Esophagus squamous epithelium (tissue), 5 donors: ENCODE results near the gene S100A9. TPM values are rescaled to one million over a fixed set of nuclear protein-coding genes. Genes with fewer than 3 reads are reported as not detected.

Source experiments
- DNase-seq: peaks from one replicate; lab custom pipeline; 2025; lab: John Stamatoyannopoulos, UW
- H3K27ac ChIP-seq, 4 donors: fragments of 200-600 bp; sonication (generic); one replicate each; pipeline ENCODE4 v1.5.1; 2016 to 2019; ENCODE audit warnings: mild to moderate bottlenecking in 1 of 4
- H3K27me3 ChIP-seq, 4 donors: fragments of 200-600 bp; sonication (generic); 1 replicate in 3 of 4; 2 replicates in 1 of 4; pipeline versions ENCODE4 v1.5.1 to v1.6.0; 2017 to 2021; ENCODE audit warnings: antibody characterized with exemption in 1 of 4
- H3K36me3 ChIP-seq, 3 donors: fragments of 200-600 bp; sonication (generic); one replicate each; pipeline ENCODE4 v1.5.1; 2016 to 2019
- H3K4me1 ChIP-seq, 3 donors: fragments of 200-600 bp; sonication (generic); one replicate each; pipeline ENCODE4 v1.5.1; 2017 to 2019
- H3K4me3 ChIP-seq, 4 donors: fragments of 200-600 bp; sonication (generic); 1 replicate in 3 of 4; 2 replicates in 1 of 4; pipeline ENCODE4 v1.5.1; 2016 to 2019; ENCODE audit warnings: mild to moderate bottlenecking in 2 of 4, moderate library complexity in 1 of 4
- H3K9me3 ChIP-seq, 3 donors: fragments of 200-600 bp; sonication (generic); one replicate each; pipeline ENCODE4 v1.5.1; 2016 to 2019
- CTCF ChIP-seq, 6 experiments: fragments of 450-650 bp in 4 of 6; fragments of 200-600 bp in 2 of 6; sonication (generic) in 2 of 6; IDR thresholded peaks; one replicate each; pipeline ENCODE4 v1.5.1; 2016 to 2019; ENCODE audit warnings: antibody characterized with exemption in 6 of 6, mild to moderate bottlenecking in 4 of 6, moderate library complexity in 4 of 6
- POLR2A ChIP-seq, 4 donors: fragments of 450-650 bp; IDR thresholded peaks; one replicate each; pipeline ENCODE4 v1.6.1; 2017; ENCODE audit warnings: antibody characterized with exemption in 4 of 4, mild to moderate bottlenecking in 4 of 4, moderate library complexity in 3 of 4
- WGBS, 2 donors: methylation state at CpG; one replicate each; pipeline ENCODE4 v1.1.5; 2018; 5-methylcytosine and 5-hydroxymethylcytosine counted together
- intact Hi-C: fragments of 100-400 bp; cut with DNase I; formaldehyde crosslinking; loops from one replicate; pipeline ENCODE4 v1.15.0; 2022
- total RNA-seq, 4 donors: library from RNA; depleted of rRNA; stranded (reverse); fragments of >200 nt; gene quantifications; one replicate each; pipeline ENCODE4 v1.1.0, GENCODE V29; 2016
- donor health status: DM: yes; HTN: yes; CAD: no.

The S100A9 gene
- total RNA-seq, 4 donors from 2014 or later = 15,145 to 90,256 (median 57,331) TPM

GRCh38 chr1:153386500-153386901 lies 28.8 kb downstream of the S100A9 start:
- no peak for DNase-seq
- 17 to 23% methylated on average over 4 to 5 of the region's 5 CpGs for whole genome bisulfite sequencing, 2 donors
- Histone ChIP-seq H3K4me3 (no peak overlapping the region), H3K27me3 (peaks cover 0 to 6% (median 0%) of the 10 kb centered on the region in 4 donors), H3K36me3 (no peaks in the 10 kb centered on the region), H3K9me3 (peaks cover 0 to 8% (median 0%) of the 10 kb centered on the region in 3 donors), H3K27ac (peak overlapping the region; percentile 65 to 90 (median 88)), H3K4me1 (peaks cover 18 to 71% (median 26%) of the 10 kb centered on the region in 3 donors)
- intact Hi-C loops = no loop called here
- TF ChIP-seq CTCF (IDR thresholded peaks at IDR 0.05) (no peak), POLR2A (IDR thresholded peaks at IDR 0.05) (no peak)

DNA sequence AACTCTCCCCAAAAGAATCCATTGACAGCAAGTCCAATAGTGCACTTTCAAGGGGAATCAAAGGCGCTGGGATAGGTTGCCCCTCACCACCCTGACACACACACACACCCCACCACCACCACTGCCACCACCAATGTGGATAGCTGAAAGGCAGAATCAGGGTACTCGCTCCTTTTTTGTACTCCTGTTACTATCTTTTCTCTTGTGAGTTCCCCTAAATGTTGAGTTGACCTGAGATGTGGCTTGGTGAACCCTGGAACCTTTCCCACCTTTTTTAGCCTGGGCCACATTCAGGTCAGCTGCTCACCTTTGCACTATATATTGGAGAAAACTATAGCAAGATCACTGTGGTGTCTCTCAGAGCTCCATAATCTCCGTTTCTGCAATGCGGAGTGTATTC lies 29.3 kb downstream of the S100A9 start:
- WGBS, 2 donors = 85 to 91% methylated on average over 4 of the region's 4 CpGs
- H3K36me3 ChIP-seq = no peaks in the 10 kb centered on the region
- no peak overlapping the region for H3K4me3 ChIP-seq
- H3K27me3 ChIP-seq = peaks cover 0 to 6% (median 0%) of the 10 kb centered on the region in 4 donors
- peak overlapping the region; percentile 65 to 90 (median 88) for H3K27ac ChIP-seq
- H3K4me1 ChIP-seq = peaks cover 18 to 76% (median 29%) of the 10 kb centered on the region in 3 donors
- H3K9me3 ChIP-seq = peaks cover 0 to 8% (median 0%) of the 10 kb centered on the region in 3 donors
- intact Hi-C loops = no loop called here
- TF ChIP-seq POLR2A (IDR thresholded peaks at IDR 0.05) (no peak), CTCF (IDR thresholded peaks at IDR 0.05) (no peak)
- DNase-seq = no peak

- H3K9me3 ChIP-seq = peaks cover 0 to 2% (median 0%) of the 10 kb centered on the region in 3 donors
- intact Hi-C loops = no loop called here
- H3K27ac ChIP-seq = peak overlapping the region; percentile 65 to 90 (median 88)
- 65 to 76% methylated on average over 4 of the region's 4 CpGs for WGBS, 2 donors
- TF ChIP-seq POLR2A (IDR thresholded peaks at IDR 0.05) = no peak
- no peak for TF ChIP-seq CTCF (IDR thresholded peaks at IDR 0.05)
- H3K4me3 ChIP-seq = no peak overlapping the region
- no peaks in the 10 kb centered on the region for H3K36me3 ChIP-seq
- DNase-seq = no peak
- H3K27me3 ChIP-seq = peaks cover 0 to 6% (median 0%) of the 10 kb centered on the region in 4 donors
- peaks cover 18 to 83% (median 29%) of the 10 kb centered on the region in 3 donors for H3K4me1 ChIP-seq
Measured at GRCh38 chr1:153387785-153388184, 30.1 kb downstream of the S100A9 start.

DNA sequence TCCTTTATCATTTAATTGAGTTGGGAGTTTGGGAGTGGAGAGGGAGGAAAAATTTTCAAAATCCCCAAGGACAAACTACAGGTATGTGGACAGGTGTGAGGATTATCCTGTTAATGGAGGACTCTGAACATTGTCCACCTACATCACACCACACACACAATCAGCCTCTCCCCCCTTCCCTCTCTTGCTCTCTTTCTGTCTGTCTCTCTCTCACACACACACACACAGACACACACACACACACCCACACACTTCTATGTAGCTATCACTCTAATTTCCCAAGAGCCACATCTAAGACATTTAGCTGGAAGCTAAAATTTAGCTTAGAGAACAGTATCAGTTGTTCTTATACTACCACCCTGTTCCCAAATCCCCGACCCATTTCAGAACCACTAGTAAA lies 31.7 kb downstream of the S100A9 start:
- no peak for DNase-seq
- H3K4me3 ChIP-seq = peak overlapping the region; percentile 36 to 61 (median 46)
- no peaks in the 10 kb centered on the region for H3K9me3 ChIP-seq
- H3K27me3 ChIP-seq = peaks cover 0 to 6% (median 0%) of the 10 kb centered on the region in 4 donors
- H3K27ac ChIP-seq = peak overlapping the region; percentile 79 to 90 (median 88)
- peaks cover 20 to 89% (median 27%) of the 10 kb centered on the region in 3 donors for H3K4me1 ChIP-seq
- intact Hi-C loops = no loop called here
- 55 to 80% methylated on average over 1 of the region's 1 CpG for WGBS, 2 donors
- TF ChIP-seq CTCF (IDR thresholded peaks at IDR 0.05) (no peak), POLR2A (IDR thresholded peaks at IDR 0.05) (no peak)
- no peaks in the 10 kb centered on the region for H3K36me3 ChIP-seq

DNA sequence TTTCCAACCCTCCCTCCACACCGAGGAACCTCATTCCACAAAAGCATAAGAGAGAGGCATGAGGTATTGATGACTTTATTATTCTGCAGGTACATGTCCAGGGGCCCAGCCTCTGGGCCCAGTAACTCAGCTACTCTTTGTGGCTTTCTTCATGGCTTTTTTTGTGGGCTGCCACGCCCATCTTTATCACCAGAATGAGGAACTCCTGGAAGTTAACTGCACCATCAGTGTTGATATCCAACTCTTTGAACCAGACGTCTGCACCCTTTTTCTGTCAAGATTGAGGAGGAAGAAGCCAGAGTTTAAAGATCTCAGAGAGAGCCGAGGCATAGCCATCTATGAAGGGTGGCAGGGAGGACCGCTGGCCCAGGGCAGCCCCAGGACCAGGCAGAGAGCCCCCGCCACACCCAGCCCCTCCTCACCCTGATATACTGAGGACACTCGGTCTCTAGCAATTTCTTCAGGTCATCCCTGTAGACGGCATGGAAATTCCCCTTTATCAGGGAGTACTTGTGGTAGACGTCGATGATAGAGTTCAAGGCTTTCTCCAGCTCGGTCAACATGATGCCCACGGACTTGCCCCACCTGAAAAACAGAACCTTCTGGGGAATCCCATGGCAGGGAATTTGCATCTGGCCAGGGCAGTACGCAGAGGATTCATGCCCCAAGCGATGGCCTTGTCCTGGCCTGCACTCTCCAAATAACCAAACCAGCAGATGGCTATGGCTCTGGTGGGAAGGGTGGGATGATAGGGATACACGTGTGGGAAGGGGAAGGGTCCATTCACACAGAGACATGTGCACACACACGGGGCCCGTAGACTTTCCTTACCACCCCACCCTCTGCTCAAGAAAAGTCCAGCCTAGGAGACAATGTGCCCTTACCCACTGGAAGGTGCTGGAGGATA lies 32.6 kb downstream of the S100A9 start:
- H3K4me1 ChIP-seq = peaks cover 23 to 89% (median 32%) of the 10 kb centered on the region in 3 donors
- intact Hi-C loops = no loop called here
- no peaks in the 10 kb centered on the region for H3K36me3 ChIP-seq
- 31 to 35% methylated on average over 8 to 17 of the region's 17 CpGs for WGBS, 2 donors
- DNase-seq = no peak
- TF ChIP-seq CTCF (IDR thresholded peaks at IDR 0.05) (no peak), POLR2A (IDR thresholded peaks at IDR 0.05) (no peak)
- H3K4me3 ChIP-seq = peak overlapping the region; percentile 36 to 61 (median 46)
- peaks cover 0 to 10% (median 0%) of the 10 kb centered on the region in 4 donors for H3K27me3 ChIP-seq
- peak overlapping the region; percentile 79 to 90 (median 88) for H3K27ac ChIP-seq
- no peaks in the 10 kb centered on the region for H3K9me3 ChIP-seq
